Endothelial cell of umbilical vein (primary cell): ENCODE data around the gene SS18L1. TPM values are rescaled to one million over a fixed set of nuclear protein-coding genes. Genes with fewer than 3 reads are reported as not detected.

Source experiments
- BruUV-seq: library from RNA; stranded (reverse); fragments of 400-500 nt; replicated peaks from 2 replicates; lab custom pipeline; 2021; lab: Mats Ljungman, UMichigan
- CTCF ChIA-PET: fragments of 300-600, 350-600 bp; sonication (Branson Sonifier 250); formaldehyde crosslinking; loops from one replicate; lab custom pipeline; 2021; ENCODE audit warnings: antibody characterized with exemption, inconsistent platforms; lab: Charles Lee
- POLR2A ChIA-PET: fragments of 300-600, 350-600 bp; sonication (Branson Sonifier 250); formaldehyde crosslinking; loops from one replicate; lab custom pipeline; 2021; ENCODE audit warnings: antibody characterized with exemption, inconsistent platforms; lab: Charles Lee
- DNase-seq: peaks from one replicate; pipeline ENCODE4 v3.0.0-alpha.2; 2011; ENCODE audit warnings: low read depth, low spot score
- FAIRE-seq: peaks from 2 replicates; lab custom pipeline; 2011; peaks lifted over from hg19 to GRCh38; lab: Jason Lieb, UNC
- H2AFZ ChIP-seq: 2 replicates; pipeline ENCODE4 v1.6.0; 2012; ENCODE audit warnings: low read depth, low read length, control low read depth, inconsistent platforms
- H3K27ac ChIP-seq: 2 replicates; pipeline ENCODE4 v1.5.1; 2011; ENCODE audit warnings: low read depth, mild to moderate bottlenecking, control low read depth, low read length, moderate library complexity; ENCODE audit not compliant: insufficient read depth
- H3K27me3 ChIP-seq, 2 experiments: 2 replicates each; pipeline versions ENCODE4 v1.6.0 to v1.6.1; 2011; ENCODE audit warnings: low read length in 2 of 2, mixed read lengths in 1 of 2; ENCODE audit not compliant: control insufficient read depth in 2 of 2, insufficient read depth in 2 of 2
- H3K36me3 ChIP-seq, 2 experiments: 2 replicates in 1 of 2; 3 replicates in 1 of 2; pipeline ENCODE4 v1.5.1; 2011; ENCODE audit warnings: low read length in 2 of 2, mild to moderate bottlenecking in 1 of 2, moderate library complexity in 1 of 2; ENCODE audit not compliant: control insufficient read depth in 2 of 2, insufficient read depth in 2 of 2; ENCODE audit errors: extremely low read depth in 1 of 2
- H3K4me1 ChIP-seq: 3 replicates; pipeline ENCODE4 v1.5.1; 2011; ENCODE audit warnings: mild to moderate bottlenecking, low read length; ENCODE audit not compliant: control insufficient read depth, insufficient read depth; ENCODE audit errors: extremely low read depth
- H3K4me2 ChIP-seq: 2 replicates; pipeline ENCODE4 v1.6.1; 2011; ENCODE audit warnings: low read length, control low read depth, mixed read lengths; ENCODE audit not compliant: insufficient read depth
- H3K4me3 ChIP-seq, 3 experiments: fragments of 200-600 bp in 1 of 3; sonication (generic), shearing (Covaris generic) in 1 of 3; replicated peaks in 1 of 3; 2 replicates each; pipeline ENCODE4 v1.5.1; 2011 to 2016; ENCODE audit warnings: control low read depth in 3 of 3, low read length in 3 of 3, mild to moderate bottlenecking in 2 of 3, inconsistent platforms in 1 of 3, low read depth in 1 of 3, moderate library complexity in 1 of 3; ENCODE audit not compliant: insufficient read depth in 1 of 3
- H3K79me2 ChIP-seq: 2 replicates; pipeline ENCODE4 v1.6.0; 2012; ENCODE audit warnings: low read length, inconsistent platforms; ENCODE audit not compliant: control insufficient read depth, insufficient read depth
- H3K9ac ChIP-seq: replicated peaks from 2 replicates; pipeline ENCODE3; 2011; ENCODE audit warnings: low read length, control low read depth; ENCODE audit not compliant: insufficient read depth; ENCODE audit errors: extremely low read depth
- H3K9me1 ChIP-seq: replicated peaks from 3 replicates; pipeline ENCODE4 v1.6.0; 2011; ENCODE audit warnings: mild to moderate bottlenecking, low read length; ENCODE audit not compliant: control insufficient read depth, insufficient read depth; ENCODE audit errors: extremely low read depth
- H3K9me3 ChIP-seq: replicated peaks from 2 replicates; pipeline ENCODE4 v1.5.1; 2012; ENCODE audit warnings: low read length, inconsistent platforms; ENCODE audit not compliant: control insufficient read depth, insufficient read depth
- H4K20me1 ChIP-seq: replicated peaks from 2 replicates; pipeline ENCODE3; 2011; ENCODE audit warnings: mild to moderate bottlenecking, low read length; ENCODE audit not compliant: control insufficient read depth, insufficient read depth; ENCODE audit errors: extremely low read depth
- EZH2 ChIP-seq: IDR thresholded peaks from 2 replicates; pipeline ENCODE4 v1.6.1; 2012; ENCODE audit warnings: borderline replicate concordance, low read depth, mild to moderate bottlenecking, moderate library complexity, low read length, inconsistent platforms; ENCODE audit not compliant: severe bottlenecking
- FOS ChIP-seq: IDR thresholded peaks from 2 replicates; pipeline ENCODE4 v1.6.1; 2011; ENCODE audit warnings: mild to moderate bottlenecking, low read length, moderate library complexity, borderline replicate concordance; ENCODE audit not compliant: insufficient read depth
- GATA2 ChIP-seq: IDR thresholded peaks from 2 replicates; pipeline ENCODE4 v1.7.0; 2011; ENCODE audit warnings: low read depth, mild to moderate bottlenecking, moderate library complexity, mixed read lengths, low read length; ENCODE audit not compliant: insufficient read length, insufficient read depth
- JUN ChIP-seq: IDR thresholded peaks from 2 replicates; pipeline ENCODE4 v1.6.1; 2011; ENCODE audit warnings: borderline replicate concordance, low read depth; ENCODE audit not compliant: insufficient read length, insufficient read depth
- MYC ChIP-seq: IDR thresholded peaks from one replicate; pipeline ENCODE4 v1.6.1; 2011; ENCODE audit warnings: mild to moderate bottlenecking, low read depth, low read length
- POLR2A ChIP-seq: IDR thresholded peaks from 2 replicates; pipeline ENCODE4 v1.6.1; 2012; ENCODE audit warnings: low read depth, mild to moderate bottlenecking, control low read depth, low read length
- POLR2AphosphoS5 ChIP-seq: IDR thresholded peaks from 2 replicates; pipeline ENCODE4 v1.6.1; 2012; ENCODE audit warnings: low read depth, mild to moderate bottlenecking, control low read depth, low read length, moderate library complexity; ENCODE audit not compliant: insufficient read depth
- dilution Hi-C: fragments of 300-500 bp; cut with MboI; formaldehyde crosslinking; loops from one replicate; pipeline ENCODE4 v1.15.0; 2019; ENCODE audit warnings: low sequenced_read_pairs; ENCODE audit not compliant: extremely low pct_ligation_motif_present
- intact Hi-C: fragments of 100-400 bp; cut with micrococcal nuclease; formaldehyde crosslinking; loops from one replicate; pipeline ENCODE4 v1.10.0; 2022
- polyA plus RNA-seq, 4 experiments: library from polyadenylated mRNA; depleted of rRNA in 3 of 4; stranded (reverse) in 3 of 4; unstranded in 1 of 4; fragments of >200 nt; gene quantifications; 2 replicates each; pipeline versions ENCODE4 v1.2.1 to v1.2.3, GENCODE V29; 2011 to 2012; ENCODE audit warnings: missing spikeins in 1 of 4
- total RNA-seq: library from RNA; stranded (reverse); gene quantifications from 2 replicates; pipeline ENCODE4 v1.2.3, GENCODE V29; 2021
- TF ChIP-seq, protein P1 (sequence below): IDR thresholded peaks from 2 replicates; pipeline ENCODE4 v1.6.1; 2011; ENCODE audit not compliant: insufficient read depth, insufficient read length
- TF ChIP-seq, protein P2 (sequence below), 2 donors: IDR thresholded peaks; 1 replicate in 1 of 2; 2 replicates in 1 of 2; pipeline ENCODE4 v1.5.1; 2011; ENCODE audit warnings: low read length in 2 of 2, mild to moderate bottlenecking in 2 of 2, moderate library complexity in 2 of 2, control low read depth in 1 of 2, inconsistent platforms in 1 of 2, low read depth in 1 of 2; ENCODE audit not compliant: insufficient read depth in 1 of 2; ENCODE audit errors: extremely low read depth in 1 of 2

Gene SS18L1
- total and polyA plus RNA-seq, 2 donors (not counting 3 experiments of a cell fraction or from before 2014, with no cell fraction given): 15.4 to 21.7 TPM

DNA sequence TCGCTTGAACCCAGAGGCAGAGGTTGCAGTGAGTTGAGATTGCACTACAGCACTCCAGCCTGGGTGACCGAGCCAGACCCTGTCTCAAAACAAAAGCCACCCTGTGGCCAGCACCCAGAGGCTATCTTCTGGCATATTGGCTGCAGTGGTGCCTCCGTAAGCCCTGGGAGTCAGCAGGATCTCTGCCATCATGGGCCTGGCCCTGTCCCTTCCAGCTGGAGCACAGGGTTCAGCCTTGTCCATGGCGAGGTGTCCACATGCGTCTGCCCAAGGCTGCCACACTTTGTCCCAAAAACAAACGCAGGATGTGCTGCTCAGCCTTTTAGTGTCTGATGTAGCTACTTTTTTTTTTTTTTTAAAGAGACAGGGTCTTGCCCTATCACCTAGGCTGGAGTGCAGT is 23.9 kb downstream of the SS18L1 start:
- Histone ChIP-seq H3K4me1 (no peaks in the 10 kb centered on the region), H3K27me3 (no peaks in the 10 kb centered on the region), H3K36me3 (peaks cover 7 to 40% of the 10 kb centered on the region in 2 experiments), H3K9me1 (no peaks in the 10 kb centered on the region), H3K27ac (no peak overlapping the region), H2AFZ (no peak overlapping the region), H3K4me2 (no peak overlapping the region), H4K20me1 (no peaks in the 10 kb centered on the region), H3K79me2 (no peaks in the 10 kb centered on the region), H3K4me3 (no peak overlapping the region), H3K9me3 (no peaks in the 10 kb centered on the region), H3K9ac (no peak overlapping the region)
- no peak for DNase-seq
- FAIRE-seq: no peak
- dilution Hi-C loops (no loop called here), intact Hi-C loops (no loop called here)
- ChIA-PET CTCF (interaction anchor here (0.6 to 1.5 kb wide), 6 partner anchors 9 to 156 kb away, joined by 3 to 6 read pairs (median 4); no protein-coding TSS in a partner anchor), POLR2A (interaction anchor here (0.7 kb wide), 1 partner anchor 18 kb away, joined by 4 read pairs; no protein-coding TSS in a partner anchor)
- no peak for TF ChIP-seq EZH2
- TF ChIP-seq POLR2AphosphoS5: no peak
- no peak for TF ChIP-seq JUN
- TF ChIP-seq, protein P1, sequence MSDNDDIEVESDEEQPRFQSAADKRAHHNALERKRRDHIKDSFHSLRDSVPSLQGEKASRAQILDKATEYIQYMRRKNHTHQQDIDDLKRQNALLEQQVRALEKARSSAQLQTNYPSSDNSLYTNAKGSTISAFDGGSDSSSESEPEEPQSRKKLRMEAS: no peak
- no peak for TF ChIP-seq FOS
- no peak for TF ChIP-seq POLR2A
- no peak for TF ChIP-seq GATA2
- TF ChIP-seq, protein P2, sequence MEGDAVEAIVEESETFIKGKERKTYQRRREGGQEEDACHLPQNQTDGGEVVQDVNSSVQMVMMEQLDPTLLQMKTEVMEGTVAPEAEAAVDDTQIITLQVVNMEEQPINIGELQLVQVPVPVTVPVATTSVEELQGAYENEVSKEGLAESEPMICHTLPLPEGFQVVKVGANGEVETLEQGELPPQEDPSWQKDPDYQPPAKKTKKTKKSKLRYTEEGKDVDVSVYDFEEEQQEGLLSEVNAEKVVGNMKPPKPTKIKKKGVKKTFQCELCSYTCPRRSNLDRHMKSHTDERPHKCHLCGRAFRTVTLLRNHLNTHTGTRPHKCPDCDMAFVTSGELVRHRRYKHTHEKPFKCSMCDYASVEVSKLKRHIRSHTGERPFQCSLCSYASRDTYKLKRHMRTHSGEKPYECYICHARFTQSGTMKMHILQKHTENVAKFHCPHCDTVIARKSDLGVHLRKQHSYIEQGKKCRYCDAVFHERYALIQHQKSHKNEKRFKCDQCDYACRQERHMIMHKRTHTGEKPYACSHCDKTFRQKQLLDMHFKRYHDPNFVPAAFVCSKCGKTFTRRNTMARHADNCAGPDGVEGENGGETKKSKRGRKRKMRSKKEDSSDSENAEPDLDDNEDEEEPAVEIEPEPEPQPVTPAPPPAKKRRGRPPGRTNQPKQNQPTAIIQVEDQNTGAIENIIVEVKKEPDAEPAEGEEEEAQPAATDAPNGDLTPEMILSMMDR (IDR thresholded peaks at IDR 0.05; ENCODE audit: extremely low read depth in 1 of 2, insufficient read depth in 1 of 2, low read depth in 1 of 2, low read length in 2 of 2): no peak
- TF ChIP-seq MYC: no peak
- no TSS peak for BruUV-seq
